WTC11 (cell line): ENCODE measurements around the gene ERVK3-1.

Source experiments
- ESRRA ChIP-seq: sonication (generic); formaldehyde crosslinking; IDR thresholded peaks from 2 replicates; pipeline ENCODE4 v1.8.1; 2022; ENCODE audit warnings: mild to moderate bottlenecking, missing genetic modification reagents, borderline replicate concordance
- GRHL2 ChIP-seq: fragments of 250-450 bp; sonication (Bioruptor Pico); IDR thresholded peaks from 2 replicates; pipeline ENCODE4 v1.8.0; 2022; ENCODE audit warnings: mild to moderate bottlenecking, moderate library complexity; ENCODE audit not compliant: insufficient replicate concordance, severe bottlenecking
- TEAD4 ChIP-seq: sonication (generic); formaldehyde crosslinking; IDR thresholded peaks from 2 replicates; pipeline ENCODE4 v1.8.0; 2022; ENCODE audit warnings: mild to moderate bottlenecking, missing genetic modification reagents
- ZNF416 ChIP-seq: fragments of 250-450 bp; sonication (Bioruptor Pico); IDR thresholded peaks from 2 replicates; pipeline ENCODE4 v1.9.0; 2021; ENCODE audit warnings: mild to moderate bottlenecking, inconsistent platforms
- TF ChIP-seq, protein P1 (sequence below): fragments of 200-600 bp; IDR thresholded peaks from 2 replicates; pipeline ENCODE4 v1.8.0; 2022; ENCODE audit warnings: antibody characterized with exemption

DNA sequence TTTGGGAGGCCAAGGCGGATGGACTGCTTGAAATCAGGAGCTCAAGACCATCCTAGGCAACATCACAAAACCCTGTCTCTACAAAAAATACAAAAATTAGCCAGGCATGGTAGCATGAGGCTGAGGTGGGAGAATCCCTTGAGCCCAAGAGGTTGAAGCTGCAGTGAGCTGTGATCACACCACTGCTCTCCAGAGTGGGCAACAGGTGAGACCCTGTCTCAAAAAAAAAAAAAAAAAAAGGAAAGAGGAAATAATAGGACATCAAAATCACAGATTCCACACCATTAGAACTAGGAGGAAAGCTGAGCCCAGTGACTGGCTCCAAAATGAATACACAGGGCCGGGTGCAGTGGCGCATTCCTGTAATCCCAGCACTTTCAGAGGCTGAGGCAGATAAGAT lies 29.6 kb upstream of the ERVK3-1 start:
- TF ChIP-seq, protein P1, sequence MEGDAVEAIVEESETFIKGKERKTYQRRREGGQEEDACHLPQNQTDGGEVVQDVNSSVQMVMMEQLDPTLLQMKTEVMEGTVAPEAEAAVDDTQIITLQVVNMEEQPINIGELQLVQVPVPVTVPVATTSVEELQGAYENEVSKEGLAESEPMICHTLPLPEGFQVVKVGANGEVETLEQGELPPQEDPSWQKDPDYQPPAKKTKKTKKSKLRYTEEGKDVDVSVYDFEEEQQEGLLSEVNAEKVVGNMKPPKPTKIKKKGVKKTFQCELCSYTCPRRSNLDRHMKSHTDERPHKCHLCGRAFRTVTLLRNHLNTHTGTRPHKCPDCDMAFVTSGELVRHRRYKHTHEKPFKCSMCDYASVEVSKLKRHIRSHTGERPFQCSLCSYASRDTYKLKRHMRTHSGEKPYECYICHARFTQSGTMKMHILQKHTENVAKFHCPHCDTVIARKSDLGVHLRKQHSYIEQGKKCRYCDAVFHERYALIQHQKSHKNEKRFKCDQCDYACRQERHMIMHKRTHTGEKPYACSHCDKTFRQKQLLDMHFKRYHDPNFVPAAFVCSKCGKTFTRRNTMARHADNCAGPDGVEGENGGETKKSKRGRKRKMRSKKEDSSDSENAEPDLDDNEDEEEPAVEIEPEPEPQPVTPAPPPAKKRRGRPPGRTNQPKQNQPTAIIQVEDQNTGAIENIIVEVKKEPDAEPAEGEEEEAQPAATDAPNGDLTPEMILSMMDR, result no peak
- no peak for TF ChIP-seq ESRRA
- no peak for TF ChIP-seq TEAD4 (CRISPR knock-in tag)
- TF ChIP-seq ZNF416 (CRISPR knock-in tag), result no peak
- TF ChIP-seq GRHL2 (CRISPR knock-in tag), result no peak
